HK-2 (cell line): ENCODE results near the gene CNEP1R1.

Source experiments
- DNase-seq: peaks from one replicate; pipeline ENCODE4 v3.0.0-alpha.2; 2018; ENCODE audit not compliant: unreplicated experiment

CNEP1R1 gene

GRCh38 chr16:50065241-50065623 lies 40.2 kb downstream of the CNEP1R1 start:
- no peak for DNase-seq

GRCh38 chr16:50065624-50066481 lies 40.8 kb downstream of the CNEP1R1 start, which contains the start of gene HEATR3:
Gene HEATR3 (plus strand): TSS chr16:50065970. CDS start chr16:50066132, 162 bp downstream.
- DNase-seq = peak; percentile 97

GRCh38 chr16:50066482-50067289 lies 41.7 kb downstream of the CNEP1R1 start:
- no peak for DNase-seq

- peak; percentile 33 for DNase-seq
Measured at GRCh38 chr16:50067290-50067853, 42.3 kb downstream of the CNEP1R1 start.

- no peak for DNase-seq
Measured at GRCh38 chr16:50068550-50068949, 43.5 kb downstream of the CNEP1R1 start.

GRCh38 chr16:50069060-50069459 lies 44.0 kb downstream of the CNEP1R1 start:
- no peak for DNase-seq

- DNase-seq = no peak
Measured at GRCh38 chr16:50071075-50071671, 46.1 kb downstream of the CNEP1R1 start.

GRCh38 chr16:50072730-50073129 lies 47.7 kb downstream of the CNEP1R1 start:
- no peak for DNase-seq

- DNase-seq = no peak
Measured at GRCh38 chr16:50079397-50080140, 54.5 kb downstream of the CNEP1R1 start.

- DNase-seq = no peak
Measured at GRCh38 chr16:50081428-50082018, 56.5 kb downstream of the CNEP1R1 start.

GRCh38 chr16:50083996-50084395 lies 59.0 kb downstream of the CNEP1R1 start:
- no peak for DNase-seq

- no peak for DNase-seq
Measured at GRCh38 chr16:50086176-50086575, 61.2 kb downstream of the CNEP1R1 start.
